Fibroblast of peridontal ligament (primary cell): Measurements from ENCODE around the gene ITPR1.

Experiments used
- DNase-seq: peaks from one replicate; pipeline ENCODE4 v3.0.0-alpha.2; 2010; ENCODE audit errors: extremely low read depth

Gene ITPR1

DNA sequence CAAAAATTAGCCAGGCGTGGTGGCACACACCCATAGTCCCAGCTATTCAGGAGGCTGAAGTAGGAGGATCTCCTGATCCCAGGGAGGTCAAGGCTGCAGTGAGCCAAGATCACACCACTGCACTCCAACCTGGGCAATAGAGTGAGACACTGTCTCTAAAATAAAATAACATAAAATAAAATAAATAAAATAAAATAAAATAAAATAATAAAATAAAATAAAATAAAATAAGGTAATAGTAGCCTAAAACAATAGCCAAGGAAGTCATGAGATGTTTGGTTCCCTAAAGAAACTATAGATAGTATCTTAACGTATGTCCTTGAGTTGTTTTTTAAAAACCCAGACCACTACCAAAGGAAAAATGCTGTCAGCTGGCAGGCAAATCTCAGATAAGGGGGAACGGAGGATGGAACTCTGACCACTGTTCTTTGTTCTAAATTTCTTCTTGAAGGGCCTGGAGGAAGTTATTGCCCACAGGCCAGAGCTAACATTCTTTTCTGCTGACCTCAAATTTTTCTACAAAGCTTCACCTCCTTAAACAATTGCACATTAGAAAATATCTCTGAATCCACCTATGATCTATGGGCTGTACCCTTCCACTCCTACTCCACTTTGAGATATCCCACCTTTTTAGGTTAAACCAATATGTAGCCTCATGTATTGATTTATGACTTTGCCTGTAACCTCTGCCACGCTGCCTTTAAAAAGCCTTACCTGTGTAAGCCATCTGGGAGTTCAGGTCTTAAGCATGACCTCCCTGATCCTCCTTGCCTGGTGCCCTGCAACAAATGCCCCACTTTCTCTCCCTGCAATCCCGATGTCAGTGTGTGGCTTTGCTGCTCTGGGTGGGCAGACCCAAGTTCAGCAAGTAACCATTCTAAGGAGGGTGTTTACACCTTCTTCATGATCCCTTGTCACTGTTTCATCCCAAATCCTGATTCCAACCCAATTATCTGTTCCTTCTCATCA lies 359.9 kb downstream of the ITPR1 start:
- DNase-seq, result no peak

- no peak for DNase-seq
Measured at GRCh38 chr3:4853749-4854140, 360.6 kb downstream of the ITPR1 start.

GRCh38 chr3:4855676-4856075 lies 362.5 kb downstream of the ITPR1 start:
- DNase-seq, result no peak

DNA sequence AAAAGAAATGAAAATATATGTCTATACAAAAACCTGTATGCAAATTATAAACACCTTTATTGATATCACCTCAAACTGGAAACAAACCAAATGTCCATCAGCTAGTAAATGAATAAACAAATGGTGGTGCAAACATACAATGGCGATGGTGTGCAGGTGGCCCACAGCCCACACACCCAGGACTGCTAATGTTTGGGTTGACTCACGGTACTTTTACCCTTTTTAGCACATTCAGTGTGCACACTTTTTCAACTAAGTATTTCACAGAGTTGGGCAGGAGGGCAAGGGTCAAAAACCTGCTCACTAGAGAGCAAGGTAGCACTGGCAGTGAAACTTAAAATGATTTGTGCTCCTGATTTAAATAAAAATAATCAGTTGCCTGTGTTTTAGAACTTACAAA lies 363.0 kb downstream of the ITPR1 start:
- DNase-seq, result no peak

- DNase-seq, result no peak
Measured at GRCh38 chr3:4856564-4856963, 363.4 kb downstream of the ITPR1 start.

DNA sequence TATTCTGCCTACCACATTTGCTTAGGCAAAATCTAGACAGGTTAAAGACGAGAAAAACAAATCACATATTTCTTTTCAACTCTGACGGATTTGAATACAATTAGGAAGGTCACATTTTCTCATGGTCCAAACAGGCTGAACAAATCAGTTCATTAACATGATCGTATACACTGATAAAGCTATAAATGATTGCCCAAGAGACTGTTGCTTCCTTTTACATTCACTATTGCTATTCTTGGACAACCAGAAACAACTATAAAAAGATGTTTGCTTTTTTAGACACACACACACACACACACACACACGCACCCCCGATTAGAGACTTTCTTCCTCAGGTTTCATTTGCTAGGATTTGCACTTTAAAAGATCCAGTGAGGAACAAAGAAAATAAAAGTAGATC lies 363.8 kb downstream of the ITPR1 start:
- no peak for DNase-seq

GRCh38 chr3:4859788-4860187 lies 366.6 kb downstream of the ITPR1 start:
- DNase-seq, result no peak

GRCh38 chr3:4862973-4863372 lies 369.8 kb downstream of the ITPR1 start:
- DNase-seq, result no peak

DNA sequence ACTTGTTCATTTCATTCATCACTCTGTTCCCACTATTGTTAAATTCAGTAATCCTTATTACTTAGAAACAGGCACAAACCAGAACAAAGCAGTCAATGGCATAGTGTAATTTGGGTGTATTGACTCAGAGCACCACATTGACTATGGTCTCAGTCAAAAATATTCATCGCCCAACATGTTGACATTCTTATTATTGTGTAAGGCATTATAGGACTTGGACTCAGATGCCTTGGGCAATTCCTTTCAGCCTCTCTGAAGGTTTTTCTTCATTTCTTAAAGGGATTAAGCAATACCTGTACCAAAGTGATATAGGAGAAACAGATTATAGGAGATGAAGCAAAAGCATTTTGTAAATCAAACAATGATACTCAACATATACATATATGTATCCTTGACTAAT lies 371.4 kb downstream of the ITPR1 start:
- DNase-seq, result no peak

DNA sequence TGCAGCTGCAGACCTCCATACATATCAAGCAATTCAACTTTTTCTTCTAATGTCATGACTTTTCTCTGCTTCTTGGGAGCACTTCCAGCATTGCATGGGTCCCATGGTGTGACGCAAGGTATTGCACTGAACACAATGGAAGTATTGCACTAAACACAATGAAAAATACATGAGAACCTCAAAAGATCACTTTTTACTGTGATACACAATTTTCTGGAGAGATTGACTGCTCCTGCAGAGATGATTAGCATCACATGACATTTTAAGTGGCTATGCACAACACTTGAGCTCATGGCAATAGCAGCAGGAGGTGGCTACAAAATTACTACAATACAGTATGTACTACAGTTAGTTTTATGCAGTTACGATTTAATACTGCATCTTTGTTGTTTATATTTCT lies 372.6 kb downstream of the ITPR1 start:
- no peak for DNase-seq

- DNase-seq, result peak; percentile 36
Measured at GRCh38 chr3:4866866-4867265, 373.7 kb downstream of the ITPR1 start.

- DNase-seq, result no peak
Measured at GRCh38 chr3:4877173-4877787, 384.1 kb downstream of the ITPR1 start.

- no peak for DNase-seq
Measured at GRCh38 chr3:4880850-4881249, 387.7 kb downstream of the ITPR1 start.

GRCh38 chr3:4882548-4882947 lies 389.4 kb downstream of the ITPR1 start:
- no peak for DNase-seq

- DNase-seq, result no peak
Measured at GRCh38 chr3:4883011-4883410, 389.9 kb downstream of the ITPR1 start.

GRCh38 chr3:4884888-4885287 lies 391.7 kb downstream of the ITPR1 start:
- DNase-seq, result no peak

GRCh38 chr3:4885316-4885715 lies 392.2 kb downstream of the ITPR1 start:
- DNase-seq, result no peak

- DNase-seq, result no peak
Measured at GRCh38 chr3:4886448-4886847, 393.3 kb downstream of the ITPR1 start.

DNA sequence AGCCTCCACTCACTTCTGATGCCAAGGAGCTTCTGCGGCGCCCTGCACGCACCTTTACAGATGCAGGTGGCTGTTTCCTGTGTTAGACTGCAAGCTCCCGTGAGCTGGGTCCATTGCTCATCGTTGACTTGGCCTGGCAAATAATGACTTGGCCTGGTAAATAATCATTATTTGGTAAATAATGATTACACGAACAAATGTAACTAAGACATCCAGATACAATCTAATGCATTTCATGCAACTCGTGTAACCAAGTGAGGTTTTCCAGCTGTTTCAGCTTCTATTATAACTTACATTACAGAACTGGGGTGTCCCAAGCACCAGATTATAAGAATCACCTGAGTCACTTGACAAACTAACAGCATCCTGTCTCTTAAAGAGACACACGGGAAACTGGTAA lies 394.0 kb downstream of the ITPR1 start:
- DNase-seq, result no peak

DNA sequence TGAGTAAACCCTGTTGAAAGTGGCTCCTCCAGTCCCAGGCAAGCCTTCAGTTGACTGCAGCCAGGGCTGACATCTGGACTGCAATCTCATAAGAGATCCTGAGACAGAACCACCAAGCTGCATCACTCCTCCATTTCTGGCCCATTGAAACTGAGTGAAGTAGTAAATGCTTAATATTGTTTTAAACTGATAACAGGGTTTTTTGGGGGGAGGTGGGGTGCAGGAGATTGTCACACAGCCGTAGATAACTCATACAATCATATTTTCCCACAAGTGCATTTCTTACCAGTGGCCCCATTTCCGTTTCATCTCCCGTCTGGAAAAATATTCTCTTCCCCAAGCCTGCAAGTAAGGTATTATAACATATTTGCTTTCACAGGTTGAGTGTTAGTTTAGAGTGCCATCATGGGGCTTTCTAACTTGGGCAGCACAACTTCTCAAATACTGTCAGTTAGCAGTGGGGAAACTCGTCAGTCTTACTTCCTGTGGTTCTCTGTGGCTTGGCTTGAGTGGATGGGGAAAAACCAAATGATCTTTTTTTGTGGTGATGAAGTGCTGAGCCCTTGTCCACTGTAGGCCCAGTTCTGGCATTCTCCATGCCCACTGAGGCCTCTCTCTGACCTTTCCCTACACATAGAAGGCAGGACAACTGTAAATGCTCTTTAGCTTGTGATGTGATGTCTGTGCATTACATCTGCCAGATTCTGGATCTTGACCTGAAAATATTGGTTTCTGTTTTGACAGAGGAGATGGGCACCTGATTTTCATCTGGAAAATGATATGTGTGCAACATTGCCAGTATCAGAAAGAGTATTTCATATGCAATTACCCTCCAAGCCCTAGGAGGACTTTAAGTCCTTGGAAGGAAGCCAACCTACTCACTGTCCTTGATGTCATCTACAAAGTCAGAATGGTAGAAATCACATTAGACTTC lies 396.0 kb downstream of the ITPR1 start:
- DNase-seq, result no peak

- no peak for DNase-seq
Measured at GRCh38 chr3:4889896-4890295, 396.7 kb downstream of the ITPR1 start.

GRCh38 chr3:4894891-4895530 lies 401.9 kb downstream of the ITPR1 start:
- DNase-seq, result no peak
